ENCODE results near the gene APOL3.
"Not testable (repeated sequence)": the region's sequence is repeated elsewhere in the genome, so short reads cannot be mapped to it uniquely, and the experiment has no call there.

Gene APOL3

DNA sequence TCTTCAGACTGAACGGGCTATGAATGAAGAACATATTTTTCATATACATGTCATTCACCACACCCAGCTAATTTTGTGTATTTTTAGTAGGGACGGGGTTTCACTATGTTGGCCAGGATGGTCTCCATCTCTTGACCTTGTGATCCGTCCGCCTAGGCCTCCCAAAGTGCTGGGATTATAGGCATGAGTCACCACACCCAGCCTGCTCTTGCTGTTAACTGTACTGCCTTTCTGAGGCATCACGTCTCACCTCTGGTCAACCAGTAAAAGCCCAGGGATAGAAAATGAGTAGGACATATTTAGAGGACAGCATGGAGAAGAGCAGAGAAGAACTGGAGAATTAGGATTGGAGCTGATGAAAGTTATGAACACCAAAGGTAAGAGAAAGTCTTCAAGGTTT is 55.6 kb downstream of the APOL3 start:
- Histone ChIP-seq H3K4me1 (no peaks in the 10 kb centered on the region), H3K9me3 (no peaks in the 10 kb centered on the region), H3K4me3 (no peak overlapping the region), H3K27me3 (ENCODE audit: low read depth) (no peaks in the 10 kb centered on the region), H3K36me3 (replicated peaks) (no peaks in the 10 kb centered on the region)
- in situ Hi-C loops (cut with MboI; ENCODE audit: low sequenced_read_pairs) = no loop called here
- DNase-seq (ENCODE audit: low spot score in 2 of 2) = no peak

DNA sequence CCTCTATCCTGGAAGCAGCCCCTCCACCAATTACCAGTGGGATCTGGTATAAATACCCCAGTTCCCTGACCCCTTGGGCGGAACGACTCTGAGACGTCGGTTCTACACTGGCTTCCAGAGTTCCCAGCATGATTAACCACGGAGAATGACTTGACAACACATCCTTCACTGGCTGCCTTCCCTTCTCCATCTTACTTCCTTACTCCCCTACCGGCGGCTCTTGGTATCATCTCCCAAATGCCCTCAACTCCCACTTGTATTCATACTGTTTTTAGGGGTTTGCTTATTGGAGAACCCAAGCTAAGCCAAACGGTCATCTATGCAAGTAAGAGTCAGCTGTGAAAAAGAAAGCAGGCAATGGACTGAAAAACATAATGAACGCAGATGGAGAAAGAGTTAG is 56.1 kb downstream of the APOL3 start:
- in situ Hi-C loops (cut with MboI; ENCODE audit: low sequenced_read_pairs) = no loop called here

DNA sequence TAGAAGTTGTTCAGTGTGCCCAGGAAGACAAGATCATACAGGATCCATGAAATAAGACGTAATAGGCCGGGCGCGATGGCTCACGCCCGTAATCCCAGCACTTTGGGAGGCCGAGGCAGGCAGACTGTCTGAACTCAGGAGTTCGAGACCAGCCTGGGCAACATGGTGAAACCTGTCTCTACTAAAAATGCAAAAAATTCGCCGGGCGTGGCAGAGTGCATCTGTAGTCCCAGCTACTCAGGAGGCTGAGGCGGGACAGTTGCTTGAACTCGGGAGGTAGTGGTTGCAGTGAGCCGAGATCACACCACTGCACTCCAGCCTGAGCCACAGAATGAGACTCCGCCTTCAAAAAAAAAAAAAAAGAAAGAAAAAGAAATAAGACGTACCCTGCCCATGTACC is 56.7 kb downstream of the APOL3 start:
- Histone ChIP-seq H3K4me3 (no peak overlapping the region), H3K9me3 (no peaks in the 10 kb centered on the region), H3K36me3 (replicated peaks) (no peaks in the 10 kb centered on the region), H3K27me3 (ENCODE audit: low read depth) (no peaks in the 10 kb centered on the region), H3K4me1 (peaks cover 4% of the 10 kb centered on the region; the same call in 1 of the 2 replicates)
- in situ Hi-C loops (cut with MboI; ENCODE audit: low sequenced_read_pairs) = no loop called here
- no peak for DNase-seq (ENCODE audit: low spot score in 2 of 2)

More for the DNA sequence above, 56.1 kb downstream of the APOL3 start:
- no peak overlapping the region for H3K4me3 ChIP-seq
- DNase-seq (ENCODE audit: low spot score in 2 of 2) = no peak
- H3K9me3 ChIP-seq = no peaks in the 10 kb centered on the region
- H3K4me1 ChIP-seq = no peaks in the 10 kb centered on the region
- no peaks in the 10 kb centered on the region for H3K36me3 ChIP-seq (replicated peaks)
- no peaks in the 10 kb centered on the region for H3K27me3 ChIP-seq (ENCODE audit: low read depth)

DNA sequence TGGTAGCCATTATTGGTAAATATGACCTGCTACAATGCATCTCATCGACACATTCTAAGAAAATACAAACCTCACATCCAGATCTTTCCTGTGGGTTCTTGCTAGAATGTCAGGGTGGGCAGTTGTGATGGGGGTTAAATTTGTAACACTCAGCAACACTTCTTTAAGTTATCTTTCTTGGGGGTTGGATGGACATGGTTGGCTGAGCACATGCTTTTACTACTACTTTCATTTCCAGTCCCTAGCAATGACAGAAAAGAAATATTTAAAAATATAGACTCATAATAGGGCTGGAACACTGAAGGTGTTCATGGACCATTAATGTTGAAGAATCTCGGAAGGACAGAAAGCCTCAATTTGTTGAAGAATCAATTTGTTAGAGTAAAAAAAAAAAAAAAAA is 57.6 kb downstream of the APOL3 start:
- H3K9me3 ChIP-seq = no peaks in the 10 kb centered on the region
- H3K4me3 ChIP-seq = no peak overlapping the region
- no peak for DNase-seq (ENCODE audit: low spot score in 2 of 2)
- H3K36me3 ChIP-seq (replicated peaks) = no peaks in the 10 kb centered on the region
- in situ Hi-C loops (cut with MboI; ENCODE audit: low sequenced_read_pairs) = no loop called here
- peaks cover 4% of the 10 kb centered on the region; the same call in 1 of the 2 replicates for H3K4me1 ChIP-seq
- H3K27me3 ChIP-seq (ENCODE audit: low read depth) = no peaks in the 10 kb centered on the region

DNA sequence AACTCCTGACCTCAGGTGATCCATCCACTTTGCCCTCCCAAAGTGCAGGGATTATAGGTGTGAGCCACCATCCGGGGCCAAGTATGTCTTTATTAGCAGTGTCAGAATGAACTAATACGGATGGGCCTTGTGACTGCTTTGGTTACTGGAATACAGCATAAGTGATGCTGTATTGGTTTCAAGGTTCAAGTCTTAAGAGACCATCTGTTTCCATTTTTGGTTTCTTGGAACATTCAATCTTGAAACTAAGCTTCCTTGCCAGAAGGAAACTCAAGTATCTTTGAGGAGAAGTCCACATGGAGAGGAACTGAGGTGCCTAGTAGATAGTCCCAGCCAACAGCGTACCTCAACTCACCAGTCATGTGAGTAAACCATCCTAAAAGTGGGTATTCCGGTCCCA is 58.8 kb downstream of the APOL3 start:
- no peak for DNase-seq (ENCODE audit: low spot score in 2 of 2)
- no peaks in the 10 kb centered on the region for H3K36me3 ChIP-seq (replicated peaks)
- in situ Hi-C loops (cut with MboI; ENCODE audit: low sequenced_read_pairs) = no loop called here
- no peaks in the 10 kb centered on the region for H3K9me3 ChIP-seq
- no peaks in the 10 kb centered on the region for H3K27me3 ChIP-seq (ENCODE audit: low read depth)
- peaks cover 4% of the 10 kb centered on the region; the same call in 1 of the 2 replicates for H3K4me1 ChIP-seq
- no peak overlapping the region for H3K4me3 ChIP-seq

DNA sequence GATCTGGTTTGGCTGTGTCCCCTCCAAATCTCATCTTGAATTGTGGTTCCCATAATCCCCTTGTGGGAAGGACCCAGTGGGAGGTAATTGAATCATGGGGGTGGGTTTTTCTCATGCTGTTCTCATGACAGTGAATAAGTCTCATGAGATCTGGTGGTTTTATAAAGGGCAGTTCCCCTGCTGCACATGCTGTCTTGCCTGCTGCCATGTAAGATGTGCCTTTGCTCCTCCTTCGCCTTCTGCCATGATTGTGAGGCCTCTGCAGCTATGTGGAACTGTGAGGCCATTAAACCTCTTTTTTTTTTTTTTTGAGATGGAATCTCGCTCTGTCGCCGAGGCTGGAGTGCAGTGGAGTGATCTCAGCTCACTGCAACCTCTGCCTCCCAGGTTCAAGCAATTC is 59.6 kb downstream of the APOL3 start:
- H3K27me3 ChIP-seq (ENCODE audit: low read depth); H3K36me3 ChIP-seq (replicated peaks); DNase-seq (ENCODE audit: low spot score in 2 of 2); H3K4me3 ChIP-seq; H3K4me1 ChIP-seq; H3K9me3 ChIP-seq; in situ Hi-C loops (cut with MboI; ENCODE audit: low sequenced_read_pairs): not testable (repeated sequence)

DNA sequence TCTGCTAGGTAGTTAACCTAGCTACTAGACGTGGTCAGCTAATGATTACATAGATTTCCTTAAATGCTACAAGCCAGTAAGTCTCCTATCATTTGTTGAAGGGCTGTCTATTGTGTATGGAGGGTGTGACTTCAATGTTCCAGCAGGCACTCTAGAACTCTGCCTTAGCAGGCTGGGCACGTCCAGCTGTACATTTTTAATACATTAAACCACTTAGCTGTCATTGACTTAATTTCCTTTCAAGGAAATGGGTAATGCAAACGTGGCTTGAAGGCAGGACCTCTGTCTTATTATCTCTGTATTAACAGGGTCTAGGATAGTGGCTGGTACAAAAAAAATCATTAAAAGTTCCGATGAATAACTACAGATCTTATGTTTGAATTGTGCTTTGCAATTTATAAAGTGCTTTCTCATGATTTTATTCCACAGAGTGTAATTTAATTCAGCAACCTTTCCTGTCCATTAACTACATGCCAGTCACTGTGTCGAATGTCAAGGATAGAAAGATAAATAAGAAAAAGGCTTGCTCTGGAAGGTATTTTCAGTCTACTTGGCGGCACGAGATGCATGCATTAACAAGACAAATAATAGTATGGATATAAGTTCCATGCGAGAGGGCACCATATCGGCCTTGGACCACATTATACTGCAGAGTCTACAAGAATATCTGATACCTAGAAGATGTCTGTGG is 60.3 kb downstream of the APOL3 start:
- H3K4me3 ChIP-seq = no peak overlapping the region
- no peaks in the 10 kb centered on the region for H3K27me3 ChIP-seq (ENCODE audit: low read depth)
- no peak for DNase-seq (ENCODE audit: low spot score in 2 of 2)
- H3K4me1 ChIP-seq = peaks cover 4% of the 10 kb centered on the region; the same call in 1 of the 2 replicates
- in situ Hi-C loops (cut with MboI; ENCODE audit: low sequenced_read_pairs) = no loop called here
- no peaks in the 10 kb centered on the region for H3K9me3 ChIP-seq
- no peaks in the 10 kb centered on the region for H3K36me3 ChIP-seq (replicated peaks)

DNA sequence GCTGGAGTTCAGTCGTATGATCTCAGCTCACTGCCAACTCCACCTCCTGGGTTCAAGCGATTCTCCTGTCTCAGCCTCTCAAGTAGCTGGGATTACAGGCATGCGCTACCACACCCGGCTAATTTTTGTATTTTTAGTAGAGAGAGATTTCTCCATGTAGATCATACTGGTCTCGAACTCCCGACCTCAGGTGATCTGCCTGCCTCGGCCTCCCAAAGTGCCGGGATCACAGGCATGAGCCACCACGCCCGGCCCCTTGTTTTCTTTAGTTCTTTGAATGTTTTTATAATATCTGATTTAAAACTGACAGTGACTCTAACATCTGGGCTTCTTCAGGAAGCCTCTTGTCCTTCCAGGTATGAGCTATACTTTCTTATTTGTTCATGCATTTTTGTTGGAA is 61.0 kb downstream of the APOL3 start:
- H3K27me3 ChIP-seq (ENCODE audit: low read depth); in situ Hi-C loops (cut with MboI; ENCODE audit: low sequenced_read_pairs); H3K4me3 ChIP-seq; H3K36me3 ChIP-seq (replicated peaks); DNase-seq (ENCODE audit: low spot score in 2 of 2); H3K4me1 ChIP-seq; H3K9me3 ChIP-seq: not testable (repeated sequence)

DNA sequence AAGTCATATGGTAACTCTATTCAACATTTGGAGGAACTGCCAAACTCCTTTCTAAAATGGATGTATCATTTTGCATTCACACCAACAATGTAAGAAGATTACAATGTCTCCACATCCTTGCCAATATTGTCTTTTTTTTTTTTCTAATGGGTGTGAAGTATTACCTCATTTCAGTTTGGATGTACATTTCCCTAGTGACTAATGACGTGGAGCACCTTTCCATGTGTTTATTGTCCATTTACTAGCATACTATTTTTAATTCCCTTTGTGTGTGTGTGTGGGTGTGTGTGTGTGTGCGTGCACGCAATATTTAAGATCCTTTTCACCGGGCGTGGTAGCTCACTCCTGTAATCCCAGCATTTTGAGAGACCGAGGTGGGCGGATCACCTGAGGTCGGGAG is 62.7 kb downstream of the APOL3 start:
- in situ Hi-C loops (cut with MboI; ENCODE audit: low sequenced_read_pairs) = no loop called here
- H3K9me3 ChIP-seq = no peaks in the 10 kb centered on the region
- no peak overlapping the region for H3K4me3 ChIP-seq
- peaks cover 4% of the 10 kb centered on the region; the same call in 1 of the 2 replicates for H3K4me1 ChIP-seq
- no peaks in the 10 kb centered on the region for H3K27me3 ChIP-seq (ENCODE audit: low read depth)
- no peak for DNase-seq (ENCODE audit: low spot score in 2 of 2)
- H3K36me3 ChIP-seq (replicated peaks) = no peaks in the 10 kb centered on the region

DNA sequence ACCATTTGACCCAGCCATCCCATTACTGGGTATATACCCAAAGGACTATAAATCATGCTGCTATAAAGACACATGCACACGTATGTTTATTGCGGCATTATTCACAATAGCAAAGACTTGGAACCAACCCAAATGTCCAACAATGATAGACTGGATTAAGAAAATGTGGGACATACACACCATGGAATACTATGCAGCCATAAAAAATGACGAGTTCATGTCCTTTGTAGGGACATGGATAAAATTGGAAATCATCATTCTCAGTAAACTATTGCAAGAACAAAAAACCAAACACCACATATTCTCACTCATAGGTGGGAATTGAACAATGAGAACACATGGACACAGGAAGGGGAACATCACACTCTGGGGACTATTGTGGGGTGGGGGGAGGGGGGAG is 69.8 kb downstream of the APOL3 start:
- H3K4me3 ChIP-seq; H3K4me1 ChIP-seq; H3K9me3 ChIP-seq; H3K36me3 ChIP-seq (replicated peaks); in situ Hi-C loops (cut with MboI; ENCODE audit: low sequenced_read_pairs); H3K27me3 ChIP-seq (ENCODE audit: low read depth); DNase-seq (ENCODE audit: low spot score in 2 of 2): not testable (repeated sequence)

Data from HAP-1 (cell line).